Left colon (tissue), 2 donors: Measurements from ENCODE around the gene HEMK1. TPM values are rescaled to one million over a fixed set of nuclear protein-coding genes. Genes with fewer than 3 reads are reported as not detected.

Experiments
- ATAC-seq: fragments of 200-7000 bp; cut with Tn5 transposase; one replicate; pipeline ENCODE4 v1.9.1; 2020; ENCODE audit warnings: mild to moderate bottlenecking, moderate library complexity
- DNase-seq, 2 donors: peaks; one replicate each; pipeline ENCODE4 v3.0.0-alpha.2; 2020
- intact Hi-C, 2 donors: fragments of 100-400 bp; cut with DNase I in 1 of 2; cut with micrococcal nuclease in 1 of 2; formaldehyde crosslinking; loops; one replicate each; pipeline versions ENCODE4 v1.11.2 to v1.14.0; 2022; cut with DNase I, micrococcal nuclease
- total RNA-seq, 2 donors: library from RNA; stranded (reverse); fragmentation: NEBNext Ultra II Directional; extraction: Animal tissue kit (Norgen Biotek cat#: 25700); gene quantifications; one replicate each; pipeline ENCODE4 v1.2.1, GENCODE V29; 2021
- donor health status: DM: no; HTN: no; CAD: no.
- donor health status: DM: yes; HTN: yes; CAD: no.

The HEMK1 gene
- total RNA-seq, 2 donors from 2014 or later, result 21.9 to 24.8 TPM

GRCh38 chr3:50567386-50568167, 1.7 kb upstream of the HEMK1 start, which contains the start of gene C3orf18:
Gene C3orf18, minus strand, starts transcription at chr3:50567747. Its CDS starts 2,048 bp downstream, at chr3:50565699.
- intact Hi-C loops, result no loop called here
- DNase-seq (peak; percentile 93 to 94), ATAC-seq (peak; percentile 62)

- DNase-seq (no peak), ATAC-seq (no peak)
- intact Hi-C loops, result loop anchor here in 1 of 2 donors (5.0 kb wide), 1 partner anchor 42 kb away; the partner anchor contains the start of gene CISH
These were observed 1.4 kb downstream of the HEMK1 start for GRCh38 chr3:50570508-50571279.

GRCh38 chr3:50571486-50571885, 2.2 kb downstream of the HEMK1 start:
- DNase-seq (no peak), ATAC-seq (no peak)
- intact Hi-C loops, result loop anchor here in 1 of 2 donors (5.0 kb wide), 1 partner anchor 41 kb away; the partner anchor contains the start of gene CISH

- DNase-seq, result peak; percentile 66 to 79
- ATAC-seq, result peak; percentile 40
- intact Hi-C loops, result loop anchor here (2.0 to 5.0 kb wide), 2 partner anchors 40 to 43 kb away; partner anchors contain the start of gene CISH (in 1 of the 2)
These were observed 2.8 kb downstream of the HEMK1 start for GRCh38 chr3:50572158-50572557.

GRCh38 chr3:50572801-50573371, 3.6 kb downstream of the HEMK1 start:
- no peak for DNase-seq
- intact Hi-C loops, result loop anchor here (2.0 to 5.0 kb wide), 2 partner anchors 39 to 42 kb away; partner anchors contain the start of gene CISH (in 1 of the 2)
- ATAC-seq, result no peak

GRCh38 chr3:50573566-50574443, 4.5 kb downstream of the HEMK1 start:
- ATAC-seq, result no peak
- no peak for DNase-seq

GRCh38 chr3:50574444-50574831, 5.1 kb downstream of the HEMK1 start:
- no peak for ATAC-seq
- intact Hi-C loops, result loop anchor here in 1 of 2 donors (5.0 kb wide), 1 partner anchor 38 kb away; the partner anchor contains the start of gene CISH
- no peak for DNase-seq

More at GRCh38 chr3:50573566-50574443, 4.5 kb downstream of the HEMK1 start:
- intact Hi-C loops, result loop anchor here (2.0 to 5.0 kb wide), 2 partner anchors 38 to 41 kb away; partner anchors contain the start of gene CISH (in 1 of the 2)

- intact Hi-C loops, result no loop called here
- no peak for ATAC-seq
- DNase-seq, result no peak
These were observed 6.0 kb downstream of the HEMK1 start for GRCh38 chr3:50575372-50575771.

GRCh38 chr3:50577348-50577747, 8.0 kb downstream of the HEMK1 start:
- ATAC-seq (no peak), DNase-seq (no peak)
- intact Hi-C loops, result no loop called here

- no peak for ATAC-seq
- no peak for DNase-seq
- intact Hi-C loops, result no loop called here
These were observed 11.5 kb downstream of the HEMK1 start for GRCh38 chr3:50580683-50581458.

GRCh38 chr3:50581459-50581842, 12.1 kb downstream of the HEMK1 start:
- DNase-seq (no peak), ATAC-seq (no peak)
- intact Hi-C loops, result no loop called here

- intact Hi-C loops, result no loop called here
- no peak for DNase-seq
- no peak for ATAC-seq
These were observed 12.8 kb downstream of the HEMK1 start for GRCh38 chr3:50582083-50582482.

- intact Hi-C loops, result no loop called here
- ATAC-seq, result no peak
- no peak for DNase-seq
These were observed 14.6 kb downstream of the HEMK1 start for GRCh38 chr3:50583897-50584296.

- DNase-seq (no peak), ATAC-seq (no peak)
- intact Hi-C loops, result no loop called here
These were observed 15.1 kb downstream of the HEMK1 start for GRCh38 chr3:50584391-50584790.

- DNase-seq (no peak), ATAC-seq (no peak)
- intact Hi-C loops, result no loop called here
These were observed 16.8 kb downstream of the HEMK1 start for GRCh38 chr3:50585919-50586762.

- no peak for DNase-seq
- intact Hi-C loops, result no loop called here
- ATAC-seq, result no peak
These were observed 17.4 kb downstream of the HEMK1 start for GRCh38 chr3:50586763-50587070.

- intact Hi-C loops, result no loop called here
- ATAC-seq (no peak), DNase-seq (no peak)
These were observed 18.1 kb downstream of the HEMK1 start for GRCh38 chr3:50587373-50587772.
